HFF-Myc (cell line): ENCODE results near the gene SRI.

ENCODE experiments used
- DNase-seq: peaks from one replicate; pipeline ENCODE4 v3.0.0-alpha.2; 2011; ENCODE audit warnings: low read depth; ENCODE audit errors: extremely low read depth
- H3K4me3 ChIP-seq: replicated peaks from 2 replicates; pipeline ENCODE4 v1.5.1; 2011; ENCODE audit warnings: low read depth, mild to moderate bottlenecking, control low read depth, low read length
- CTCF ChIP-seq: IDR thresholded peaks from 2 replicates; pipeline ENCODE4 v1.5.1; 2012; ENCODE audit warnings: mild to moderate bottlenecking, low read depth, low read length, control low read depth; ENCODE audit errors: missing control alignments

The SRI gene

GRCh38 chr7:88191911-88192310, 27.9 kb downstream of the SRI start:
- no peak for TF ChIP-seq CTCF
- no peak overlapping the region for H3K4me3 ChIP-seq
- no peak for DNase-seq

DNA sequence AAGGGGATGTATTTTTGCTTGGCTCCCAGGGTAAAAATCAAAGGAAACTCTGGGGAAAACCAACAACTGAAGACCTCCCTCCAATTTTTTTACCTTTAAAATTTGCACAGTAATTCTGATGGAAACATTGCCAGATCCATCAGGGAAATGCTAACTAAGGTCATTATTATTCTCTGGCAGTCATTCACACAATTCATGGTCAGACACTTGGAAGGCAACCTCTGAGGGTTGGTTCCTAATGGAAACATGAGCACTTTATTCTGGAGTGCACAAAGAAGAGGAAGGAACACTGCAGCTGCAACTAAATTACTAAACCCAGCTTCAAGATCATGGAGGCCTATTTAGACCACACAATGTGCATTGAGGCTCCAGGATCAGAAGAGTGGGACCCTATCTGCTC, 34.2 kb downstream of the SRI start:
- no peak for TF ChIP-seq CTCF
- DNase-seq, result no peak
- no peak overlapping the region for H3K4me3 ChIP-seq

DNA sequence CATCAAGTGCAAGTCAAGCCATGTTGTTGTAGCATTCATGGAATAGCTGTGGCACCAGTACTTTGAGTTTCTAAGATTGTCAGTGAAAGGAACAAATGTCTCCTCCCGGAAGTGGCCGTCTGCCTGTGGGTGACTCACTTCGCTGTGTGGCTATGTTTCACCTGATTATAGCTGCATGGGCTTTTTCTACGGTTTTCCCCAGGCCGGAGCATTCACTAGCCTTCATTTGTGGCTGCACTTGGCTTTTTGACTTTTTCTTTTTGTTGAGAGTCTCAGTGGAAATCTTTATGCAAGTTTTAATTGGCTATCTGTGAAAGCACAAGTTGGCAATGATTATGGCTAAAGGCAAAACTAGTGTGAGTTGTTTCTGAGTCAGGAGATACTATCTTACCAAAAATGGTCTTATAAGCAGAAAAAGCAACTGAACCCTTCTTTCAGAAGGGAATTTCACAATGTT, 35.0 kb downstream of the SRI start:
- DNase-seq, result no peak
- no peak overlapping the region for H3K4me3 ChIP-seq
- TF ChIP-seq CTCF, result no peak

- DNase-seq, result no peak
Observed at GRCh38 chr7:88183051-88183450, 36.8 kb downstream of the SRI start.

DNA sequence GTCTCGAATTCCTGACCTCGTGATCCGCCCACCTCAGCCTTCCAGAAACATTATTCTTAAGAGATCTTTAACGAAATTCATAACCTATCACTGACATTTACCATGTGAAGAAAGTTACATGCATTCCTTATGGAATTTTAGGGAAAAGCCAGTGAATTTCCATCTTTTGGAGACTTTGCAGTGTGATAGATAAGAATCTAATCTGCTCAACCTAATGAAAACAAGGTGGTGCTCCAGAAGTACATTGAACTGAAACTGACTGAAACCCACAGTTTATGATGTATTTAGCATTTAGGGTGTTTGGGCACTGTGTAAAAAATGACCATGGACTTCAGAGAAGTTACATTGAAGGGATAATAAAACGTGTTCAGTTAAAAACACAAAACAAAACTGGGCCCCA, 43.6 kb downstream of the SRI start:
- H3K4me3 ChIP-seq, result no peak overlapping the region
- TF ChIP-seq CTCF, result no peak

More at GRCh38 chr7:88183051-88183450, 36.8 kb downstream of the SRI start:
- no peak for TF ChIP-seq CTCF
- H3K4me3 ChIP-seq, result no peak overlapping the region

DNA sequence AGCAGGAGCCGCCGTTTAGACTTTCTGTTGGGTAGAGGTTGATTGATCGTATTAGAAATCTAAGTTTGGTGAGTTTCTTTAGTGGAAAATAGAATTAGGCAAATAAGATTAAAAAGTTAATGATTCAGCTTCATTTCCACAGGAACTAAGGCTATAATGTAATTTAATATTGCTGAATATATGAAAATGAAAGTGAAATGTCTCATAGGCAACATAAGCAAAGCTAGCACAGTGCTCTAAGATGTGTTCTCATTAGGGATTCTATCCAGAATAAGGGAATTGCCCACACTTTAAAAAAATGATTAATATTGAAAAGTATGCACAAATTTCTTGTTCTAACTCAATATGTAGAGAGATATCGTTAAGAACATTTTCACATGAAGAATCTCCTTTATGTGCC, 47.0 kb downstream of the SRI start:
- H3K4me3 ChIP-seq, result no peak overlapping the region
- no peak for TF ChIP-seq CTCF
- no peak for DNase-seq

More for the DNA sequence above, 43.6 kb downstream of the SRI start:
- no peak for DNase-seq

GRCh38 chr7:88169717-88170320, 50.0 kb downstream of the SRI start:
- H3K4me3 ChIP-seq, result no peak overlapping the region
- TF ChIP-seq CTCF, result peak; percentile 30
- no peak for DNase-seq
